H1 (cell line): Measurements from ENCODE around the gene PHC2. TPM values are rescaled to one million over a fixed set of nuclear protein-coding genes. Genes with fewer than 3 reads are reported as not detected.

Experiments used
- CTCF ChIA-PET: fragments of 300-600 bp; sonication (Branson Sonifier 250); formaldehyde crosslinking; loops from one replicate; lab custom pipeline; 2021; ENCODE audit not compliant: partially characterized antibody; lab: Charles Lee
- POLR2A ChIA-PET: fragments of 300-600 bp; sonication (Branson Sonifier 250); formaldehyde crosslinking; loops from one replicate; lab custom pipeline; 2021; ENCODE audit warnings: inconsistent platforms; ENCODE audit not compliant: partially characterized antibody; lab: Charles Lee
- DNase-seq, 2 experiments: peaks; one replicate each; pipeline versions ENCODE4 v3.0.0 to v3.0.0-alpha.2; 2010 to 2022; ENCODE audit warnings: low spot score in 2 of 2, low read depth in 1 of 2, mixed read lengths in 1 of 2
- FAIRE-seq: peaks from 2 replicates; lab custom pipeline; 2011; peaks lifted over from hg19 to GRCh38; lab: Jason Lieb, UNC
- H2AFZ ChIP-seq: 2 replicates; pipeline ENCODE4 v1.8.1; 2012; ENCODE audit warnings: low read length, inconsistent platforms
- H2AK5ac ChIP-seq: 2 replicates; pipeline ENCODE4 v1.6.1; 2013; ENCODE audit warnings: low read depth, low read length
- H2BK120ac ChIP-seq: replicated peaks from 2 replicates; pipeline ENCODE3; 2013; ENCODE audit warnings: low read depth, low read length, inconsistent platforms
- H2BK12ac ChIP-seq: 2 replicates; pipeline ENCODE4 v1.6.1; 2013; ENCODE audit warnings: low read depth, low read length
- H2BK15ac ChIP-seq: 2 replicates; pipeline ENCODE4 v1.6.1; 2013; ENCODE audit warnings: low read length
- H2BK20ac ChIP-seq: 2 replicates; pipeline ENCODE4 v1.6.1; 2013; ENCODE audit warnings: low read length
- H2BK5ac ChIP-seq: 2 replicates; pipeline ENCODE4 v1.6.1; 2013; ENCODE audit warnings: low read depth, low read length
- H3K14ac ChIP-seq: 2 replicates; pipeline ENCODE4 v1.6.1; 2013; ENCODE audit warnings: inconsistent platforms; ENCODE audit not compliant: insufficient read length
- H3K18ac ChIP-seq: 2 replicates; pipeline ENCODE4 v1.6.1; 2013; ENCODE audit warnings: low read length; ENCODE audit errors: extremely low read depth
- H3K23ac ChIP-seq: 2 replicates; pipeline ENCODE4 v1.6.1; 2013; ENCODE audit warnings: inconsistent platforms; ENCODE audit not compliant: insufficient read length
- H3K23me2 ChIP-seq: 2 replicates; pipeline ENCODE4 v1.6.1; 2013; ENCODE audit warnings: low read depth, low read length
- H3K27ac ChIP-seq: 2 replicates; pipeline ENCODE4 v1.6.1; 2011; ENCODE audit warnings: low read depth, low read length, inconsistent platforms
- H3K27me3 ChIP-seq, 4 experiments: replicated peaks in 1 of 4; 1 replicate in 1 of 4; 2 replicates in 3 of 4; pipeline versions ENCODE4 v1.6.1 to v1.8.1; 2011 to 2013; ENCODE audit warnings: low read length in 3 of 4, mild to moderate bottlenecking in 3 of 4, inconsistent platforms in 2 of 4, mixed read lengths in 2 of 4, moderate library complexity in 1 of 4; ENCODE audit not compliant: control insufficient read depth in 3 of 4, insufficient read depth in 3 of 4; ENCODE audit errors: extremely low read depth in 1 of 4
- H3K36me3 ChIP-seq, 4 experiments: 2 replicates each; pipeline versions ENCODE4 v1.6.1 to v1.8.1; 2011 to 2013; ENCODE audit warnings: mild to moderate bottlenecking in 4 of 4, low read length in 3 of 4, moderate library complexity in 2 of 4, control low read depth in 1 of 4, inconsistent platforms in 1 of 4; ENCODE audit not compliant: insufficient read depth in 4 of 4, control insufficient read depth in 2 of 4
- H3K4ac ChIP-seq: replicated peaks from 2 replicates; pipeline ENCODE3; 2013; ENCODE audit warnings: low read length, low read depth, mixed read lengths, inconsistent platforms; ENCODE audit not compliant: insufficient read length
- H3K4me1 ChIP-seq, 4 experiments: replicated peaks in 1 of 4; 1 replicate in 1 of 4; 2 replicates in 3 of 4; pipeline versions ENCODE4 v1.6.1 to v1.8.1; 2011 to 2013; ENCODE audit warnings: low read length in 3 of 4, inconsistent platforms in 2 of 4, mixed read lengths in 1 of 4; ENCODE audit not compliant: insufficient read depth in 4 of 4, control insufficient read depth in 3 of 4
- H3K4me2 ChIP-seq, 2 experiments: 2 replicates each; pipeline versions ENCODE4 v1.6.1 to v1.8.1; 2011 to 2013; ENCODE audit warnings: low read depth in 2 of 2, low read length in 2 of 2, control low read depth in 1 of 2, inconsistent platforms in 1 of 2, mild to moderate bottlenecking in 1 of 2; ENCODE audit not compliant: insufficient read depth in 1 of 2
- H3K4me3 ChIP-seq, 4 experiments: fragments of 200-600, 300-600 bp in 1 of 4; sonication (generic), shearing (Covaris generic), sonication (Bioruptor Twin) in 1 of 4; 2 replicates each; pipeline versions ENCODE4 v1.5.1 to v1.8.1; 2011 to 2016; ENCODE audit warnings: low read length in 4 of 4, low read depth in 3 of 4, control low read depth in 2 of 4, inconsistent platforms in 2 of 4, mild to moderate bottlenecking in 2 of 4, mixed read lengths in 1 of 4, moderate library complexity in 1 of 4; ENCODE audit not compliant: insufficient read depth in 2 of 4; ENCODE audit errors: extremely low read depth in 1 of 4
- H3K56ac ChIP-seq: replicated peaks from 2 replicates; pipeline ENCODE3; 2013; ENCODE audit warnings: low read depth, mild to moderate bottlenecking, mixed read lengths, low read length, inconsistent platforms; ENCODE audit not compliant: insufficient read length
- H3K79me1 ChIP-seq: 2 replicates; pipeline ENCODE4 v1.6.1; 2013; ENCODE audit warnings: low read depth, low read length, control low read depth
- H3K79me2 ChIP-seq, 2 experiments: 2 replicates each; pipeline versions ENCODE4 v1.6.1 to v1.8.1; 2012 to 2013; ENCODE audit warnings: low read length in 2 of 2, mild to moderate bottlenecking in 2 of 2, inconsistent platforms in 1 of 2; ENCODE audit not compliant: insufficient read depth in 2 of 2, control insufficient read depth in 1 of 2
- H3K9ac ChIP-seq, 4 experiments: replicated peaks in 1 of 4; 1 replicate in 1 of 4; 2 replicates in 3 of 4; pipeline versions ENCODE4 v1.6.1 to v1.8.1; 2011 to 2013; ENCODE audit warnings: low read depth in 3 of 4, low read length in 3 of 4, control low read depth in 2 of 4, mild to moderate bottlenecking in 2 of 4, moderate library complexity in 2 of 4, inconsistent platforms in 1 of 4; ENCODE audit errors: extremely low read depth in 1 of 4
- H3K9me3 ChIP-seq, 2 experiments: 2 replicates each; pipeline versions ENCODE4 v1.6.1 to v1.8.1; 2012 to 2013; ENCODE audit warnings: mild to moderate bottlenecking in 2 of 2, moderate library complexity in 2 of 2, control low read depth in 1 of 2, inconsistent platforms in 1 of 2, low read depth in 1 of 2, low read length in 1 of 2, mixed read lengths in 1 of 2; ENCODE audit not compliant: insufficient read depth in 2 of 2
- H4K20me1 ChIP-seq, 2 experiments: replicated peaks in 1 of 2; 2 replicates each; pipeline versions ENCODE3 to v1.8.1; 2011 to 2013; ENCODE audit warnings: inconsistent platforms in 2 of 2, low read length in 2 of 2, mild to moderate bottlenecking in 1 of 2; ENCODE audit not compliant: insufficient read depth in 2 of 2, control insufficient read depth in 1 of 2
- H4K5ac ChIP-seq: 2 replicates; pipeline ENCODE4 v1.6.1; 2013; ENCODE audit warnings: low read length, low read depth, mixed read lengths, inconsistent platforms; ENCODE audit not compliant: insufficient read length
- H4K8ac ChIP-seq: 2 replicates; pipeline ENCODE4 v1.8.0; 2013; ENCODE audit warnings: mild to moderate bottlenecking, moderate library complexity, low read length, inconsistent platforms; ENCODE audit not compliant: insufficient read depth; ENCODE audit errors: extremely low read depth
- H4K91ac ChIP-seq: replicated peaks from 2 replicates; pipeline ENCODE3; 2013; ENCODE audit warnings: low read length, mixed read lengths, inconsistent platforms; ENCODE audit not compliant: insufficient read length
- EZH2 ChIP-seq: fragments of 200-600 bp; sonication (generic); IDR thresholded peaks from 2 replicates; pipeline ENCODE4 v1.7.1; 2012; ENCODE audit warnings: low read depth, mild to moderate bottlenecking, moderate library complexity, low read length, inconsistent platforms; ENCODE audit not compliant: severe bottlenecking
- KDM4A ChIP-seq: IDR thresholded peaks from one replicate; pipeline ENCODE4 v1.7.1; 2012; ENCODE audit warnings: low read depth, mild to moderate bottlenecking, moderate library complexity, low read length, inconsistent platforms; ENCODE audit not compliant: severe bottlenecking
- POLR2A ChIP-seq, 2 experiments: IDR thresholded peaks; 1 replicate in 1 of 2; 2 replicates in 1 of 2; pipeline ENCODE4 v1.6.1; 2011; ENCODE audit warnings: low read depth in 2 of 2, low read length in 2 of 2, mild to moderate bottlenecking in 2 of 2; ENCODE audit errors: control extremely low read depth in 1 of 2
- TAF7 ChIP-seq: optimal IDR thresholded peaks from 2 replicates; pipeline ENCODE3; 2011; ENCODE audit warnings: low read depth, mild to moderate bottlenecking, inconsistent platforms, low read length, moderate library complexity, borderline replicate concordance
- TBP ChIP-seq: IDR thresholded peaks from 2 replicates; pipeline ENCODE4 v1.6.1; 2011; ENCODE audit warnings: low read depth, low read length, improper control_type of control experiment
- WGBS, 2 experiments: shearing (Covaris generic) in 1 of 2; methylation state at CpG; one replicate each; pipeline versions ENCODE4 v1.1.6 to v1.1.7; 2013 to 2015; ENCODE audit warnings: low lambda C conversion rate in 2 of 2, mixed read lengths in 2 of 2, inconsistent platforms in 1 of 2, low coverage in 1 of 2, missing lambda C conversion rate in 1 of 2; ENCODE audit not compliant: insufficient replicate concordance in 2 of 2, insufficient coverage in 1 of 2, insufficient read length in 1 of 2; ENCODE audit errors: extremely low coverage in 1 of 2, missing lambda C conversion rate in 1 of 2; 5-methylcytosine and 5-hydroxymethylcytosine counted together
- polyA plus RNA-seq, 7 experiments: library from polyadenylated mRNA; depleted of rRNA in 3 of 7; stranded (reverse) in 5 of 7; unstranded in 2 of 7; fragments of >200 nt in 5 of 7; fragments of 200-250 nt in 2 of 7; gene quantifications; 1 replicate in 5 of 7; 2 replicates in 1 of 7; 4 replicates in 1 of 7; pipeline versions ENCODE4 v1.2.1 to v1.2.3, GENCODE V29; 2011 to 2013; ENCODE audit warnings: missing spikeins in 2 of 7, mixed read lengths in 2 of 7
- total RNA-seq: library from RNA; stranded (reverse); fragmentation: NEBNext Ultra II Directional; extraction: Animal tissue kit (Norgen Biotek cat#: 25700); gene quantifications from 2 replicates; pipeline ENCODE4 v1.2.1, GENCODE V29; 2021
- TF ChIP-seq, protein P1 (sequence below), 3 experiments: IDR thresholded peaks; 1 replicate in 2 of 3; 2 replicates in 1 of 3; pipeline versions ENCODE4 v1.5.1 to v1.6.1; 2011; ENCODE audit warnings: low read length in 3 of 3, mild to moderate bottlenecking in 3 of 3, inconsistent platforms in 2 of 3, low read depth in 1 of 3, moderate library complexity in 1 of 3; ENCODE audit not compliant: insufficient read depth in 1 of 3; ENCODE audit errors: control extremely low read depth in 1 of 3
- TF ChIP-seq, protein P2 (sequence below): IDR thresholded peaks from 2 replicates; pipeline ENCODE4 v1.6.1; 2012; ENCODE audit warnings: inconsistent platforms

Gene PHC2
- total and polyA plus RNA-seq, 2 of the 8 experiments (the other 6 are each of a cell fraction or from before 2014, with no cell fraction given) = 5.6 to 14.2 TPM

DNA sequence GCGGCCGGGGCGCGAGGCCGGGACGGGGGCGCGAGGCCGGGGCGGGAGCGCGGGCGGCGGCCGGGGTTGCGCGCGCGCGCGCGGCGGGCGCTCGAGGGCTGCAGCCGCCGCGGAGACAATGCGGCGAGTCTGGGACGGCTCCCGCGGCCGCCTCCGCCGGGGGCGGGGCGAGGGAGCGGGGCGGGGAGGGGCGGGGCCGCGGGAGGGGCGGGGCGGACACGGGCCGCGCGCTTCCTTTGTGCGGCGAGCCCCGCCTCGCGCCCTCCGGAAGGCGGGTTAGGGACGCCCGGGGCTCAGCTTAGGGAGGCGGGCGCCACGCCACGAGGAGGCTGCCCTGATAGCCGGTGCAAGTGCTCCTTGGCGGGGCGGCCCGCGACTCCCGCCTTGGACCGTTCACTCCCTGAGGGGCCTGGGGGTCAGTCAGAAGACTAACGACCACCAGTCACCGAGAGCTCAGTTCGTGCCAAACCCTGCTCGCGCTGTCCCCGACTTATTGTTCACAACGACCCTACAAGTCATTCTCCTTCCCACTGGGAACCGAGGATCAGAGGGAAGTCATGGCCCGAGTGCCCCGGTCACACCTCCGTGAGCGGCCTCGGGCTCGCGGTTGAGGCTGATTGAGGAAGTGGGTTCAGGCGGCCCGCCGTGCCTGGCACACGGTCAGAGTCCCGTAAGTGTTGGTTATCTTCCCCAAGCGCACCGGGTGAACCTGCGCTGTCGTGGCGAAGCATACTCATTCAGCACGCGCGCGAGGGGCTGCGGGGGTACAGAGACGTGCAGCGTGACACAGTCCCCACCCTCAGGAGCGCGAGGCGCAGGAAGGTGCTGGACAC lies 80.9 kb downstream of the PHC2 start:
- peak overlapping the region in 3 of 4 experiments; percentile 16 to 76 (median 43); a peak in 3 of 7 replicates for H3K9ac ChIP-seq
- H4K5ac ChIP-seq = no peak overlapping the region
- no peak overlapping the region for H3K14ac ChIP-seq
- H3K79me1 ChIP-seq = no peaks in the 10 kb centered on the region
- no peaks in the 10 kb centered on the region for H3K36me3 ChIP-seq
- peak overlapping the region; percentile 34; the same call in 1 of the 2 replicates for H2AFZ ChIP-seq
- H3K4me2 ChIP-seq = peak overlapping the region; percentile 69 to 100
- peaks cover 10% of the 10 kb centered on the region for H3K23me2 ChIP-seq
- H3K18ac ChIP-seq = no peak overlapping the region
- H3K23ac ChIP-seq = no peak overlapping the region
- peak in 1 of 2 experiments; percentile 73 for DNase-seq
- WGBS, 2 experiments = 6% methylated on average over 42 of the region's 104 CpGs; no CpG with 5 or more reads in 1 of the 2 experiments
- ChIA-PET CTCF (interaction anchor here (0.8 to 1.5 kb wide), 4 partner anchors 10 to 418 kb away, joined by 3 to 4 read pairs (median 3); no protein-coding TSS in a partner anchor), POLR2A (interaction anchor here (0.6 to 1.7 kb wide), 4 partner anchors 7 to 984 kb away, joined by 3 to 5 read pairs (median 5); no protein-coding TSS in a partner anchor)
- H2BK120ac ChIP-seq = no peak overlapping the region
- peak overlapping the region; percentile 27 to 68 (median 50) for H3K4me3 ChIP-seq
- no peaks in the 10 kb centered on the region for H3K9me3 ChIP-seq
- no peak overlapping the region for H2AK5ac ChIP-seq
- peaks cover 4 to 25% (median 12%) of the 10 kb centered on the region in 4 experiments for H3K4me1 ChIP-seq
- peaks cover 50 to 88% (median 78%) of the 10 kb centered on the region in 4 experiments for H3K27me3 ChIP-seq
- no peak overlapping the region for H3K56ac ChIP-seq
- H2BK5ac ChIP-seq = no peak overlapping the region
- peaks cover 5 to 22% of the 10 kb centered on the region in 2 experiments for H4K20me1 ChIP-seq
- H2BK12ac ChIP-seq = 0 out of 2 replicates have a peak overlapping the region, but pooled peaks have one; percentile 33
- no peak overlapping the region for H3K4ac ChIP-seq
- no peaks in the 10 kb centered on the region for H3K79me2 ChIP-seq
- no peak overlapping the region for H3K27ac ChIP-seq
- no peak overlapping the region for H2BK15ac ChIP-seq
- no peak overlapping the region for H4K91ac ChIP-seq
- no peak for FAIRE-seq
- H4K8ac ChIP-seq = peak overlapping the region; percentile 19
- H2BK20ac ChIP-seq = no peak overlapping the region
- TF ChIP-seq TAF7 (peak; percentile 2), TBP (no peak), POLR2A (IDR thresholded peaks at IDR 0.05; ENCODE audit: control extremely low read depth in 1 of 2, low read depth in 2 of 2, low read length in 2 of 2) (no peak), EZH2 (peak; percentile 67), KDM4A (peak; percentile 61)
- TF ChIP-seq, protein P1, sequence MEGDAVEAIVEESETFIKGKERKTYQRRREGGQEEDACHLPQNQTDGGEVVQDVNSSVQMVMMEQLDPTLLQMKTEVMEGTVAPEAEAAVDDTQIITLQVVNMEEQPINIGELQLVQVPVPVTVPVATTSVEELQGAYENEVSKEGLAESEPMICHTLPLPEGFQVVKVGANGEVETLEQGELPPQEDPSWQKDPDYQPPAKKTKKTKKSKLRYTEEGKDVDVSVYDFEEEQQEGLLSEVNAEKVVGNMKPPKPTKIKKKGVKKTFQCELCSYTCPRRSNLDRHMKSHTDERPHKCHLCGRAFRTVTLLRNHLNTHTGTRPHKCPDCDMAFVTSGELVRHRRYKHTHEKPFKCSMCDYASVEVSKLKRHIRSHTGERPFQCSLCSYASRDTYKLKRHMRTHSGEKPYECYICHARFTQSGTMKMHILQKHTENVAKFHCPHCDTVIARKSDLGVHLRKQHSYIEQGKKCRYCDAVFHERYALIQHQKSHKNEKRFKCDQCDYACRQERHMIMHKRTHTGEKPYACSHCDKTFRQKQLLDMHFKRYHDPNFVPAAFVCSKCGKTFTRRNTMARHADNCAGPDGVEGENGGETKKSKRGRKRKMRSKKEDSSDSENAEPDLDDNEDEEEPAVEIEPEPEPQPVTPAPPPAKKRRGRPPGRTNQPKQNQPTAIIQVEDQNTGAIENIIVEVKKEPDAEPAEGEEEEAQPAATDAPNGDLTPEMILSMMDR (IDR thresholded peaks at IDR 0.05; ENCODE audit: control extremely low read depth in 1 of 3, insufficient read depth in 1 of 3, low read depth in 1 of 3, low read length in 3 of 3) = no peak
- TF ChIP-seq, protein P2, sequence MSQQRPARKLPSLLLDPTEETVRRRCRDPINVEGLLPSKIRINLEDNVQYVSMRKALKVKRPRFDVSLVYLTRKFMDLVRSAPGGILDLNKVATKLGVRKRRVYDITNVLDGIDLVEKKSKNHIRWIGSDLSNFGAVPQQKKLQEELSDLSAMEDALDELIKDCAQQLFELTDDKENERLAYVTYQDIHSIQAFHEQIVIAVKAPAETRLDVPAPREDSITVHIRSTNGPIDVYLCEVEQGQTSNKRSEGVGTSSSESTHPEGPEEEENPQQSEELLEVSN = 0 out of 2 replicates have a peak, but pooled peaks have one; percentile 25
